WI38 (cell line): ENCODE data around the gene ABCA5.

ENCODE experiments used
- H3K4me3 ChIP-seq: 2 replicates; pipeline ENCODE4 v1.5.1; 2011; ENCODE audit warnings: low read depth, mild to moderate bottlenecking, control low read depth, low read length
- CTCF ChIP-seq: IDR thresholded peaks from 2 replicates; pipeline ENCODE4 v1.5.1; 2012; ENCODE audit warnings: low read depth, mild to moderate bottlenecking, control low read depth, low read length

ABCA5 gene

DNA sequence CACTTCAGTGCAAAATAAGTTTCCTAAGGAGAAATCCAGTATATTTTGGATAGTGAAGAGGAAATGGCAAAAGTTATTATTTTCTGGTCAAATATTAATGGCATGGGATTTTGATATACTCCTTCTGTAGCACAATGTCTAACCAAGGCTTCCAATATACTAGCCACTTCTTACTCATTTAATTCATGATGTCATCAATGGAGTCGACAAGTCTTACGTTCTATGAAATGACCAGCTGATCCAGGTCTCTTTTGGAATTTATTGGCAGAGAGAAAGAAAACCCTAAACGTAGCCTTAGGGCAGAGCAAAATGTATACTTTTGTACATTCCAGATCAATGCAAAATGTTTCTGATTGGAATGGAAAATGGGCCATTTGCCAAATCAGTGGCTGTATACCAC lies 90.0 kb downstream of the ABCA5 start:
- TF ChIP-seq CTCF = no peak
- no peak overlapping the region for H3K4me3 ChIP-seq

DNA sequence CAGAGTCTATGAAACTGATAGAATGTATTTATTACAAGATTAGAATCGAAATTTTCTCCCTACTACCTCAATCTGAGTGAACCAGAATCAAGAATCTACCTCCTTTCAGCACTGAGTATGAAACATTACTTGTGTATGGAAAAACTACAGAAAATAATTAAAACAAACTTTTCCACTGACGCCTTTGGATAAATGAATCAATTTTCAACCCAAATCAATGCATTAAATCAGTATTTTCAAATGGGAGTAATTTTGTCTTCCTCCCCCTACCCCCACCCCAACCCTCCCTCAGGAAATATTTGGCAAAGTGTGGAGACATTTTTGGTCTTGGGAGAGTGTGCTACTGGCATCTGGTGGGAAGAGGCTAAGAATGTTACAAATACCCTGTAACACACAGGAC lies 90.5 kb downstream of the ABCA5 start:
- H3K4me3 ChIP-seq = no peak overlapping the region
- TF ChIP-seq CTCF = no peak

GRCh38 chr17:69235338-69236058 lies 91.4 kb downstream of the ABCA5 start:
- TF ChIP-seq CTCF = peak; percentile 57
- no peak overlapping the region for H3K4me3 ChIP-seq

- no peak overlapping the region for H3K4me3 ChIP-seq
- no peak for TF ChIP-seq CTCF
Measured at GRCh38 chr17:69232650-69233049, 94.3 kb downstream of the ABCA5 start.

- no peak for TF ChIP-seq CTCF
- H3K4me3 ChIP-seq = no peak overlapping the region
Measured at GRCh38 chr17:69231521-69231920, 95.4 kb downstream of the ABCA5 start.

DNA sequence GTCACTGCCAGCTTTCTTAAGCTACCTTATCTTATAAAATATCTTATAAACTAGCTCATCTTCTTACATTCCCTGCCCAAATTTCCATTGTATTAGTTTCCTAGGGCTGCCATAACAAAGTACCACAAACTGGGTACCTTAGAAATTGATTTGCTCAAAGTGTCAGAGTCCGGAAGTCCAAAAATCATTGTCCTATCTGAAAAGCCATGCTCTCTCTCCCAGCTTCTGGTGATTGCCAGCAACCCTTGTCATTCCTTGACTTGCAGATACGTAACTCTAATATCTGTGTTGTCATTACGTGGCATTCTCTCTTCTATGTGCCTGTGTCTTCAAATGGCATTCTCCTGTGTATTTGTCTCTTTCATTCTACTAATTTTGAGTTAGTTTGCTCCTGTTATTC lies 96.0 kb downstream of the ABCA5 start:
- H3K4me3 ChIP-seq = no peak overlapping the region
- no peak for TF ChIP-seq CTCF

GRCh38 chr17:69228576-69228975 lies 98.4 kb downstream of the ABCA5 start, which contains the start of gene ABCA10:
Gene ABCA10, minus strand, starts transcription at chr17:69228824. Its CDS starts 3,466 bp downstream, at chr17:69225358.
- no peak within 1 kb of the TSS for H3K4me3 ChIP-seq
- no peak for TF ChIP-seq CTCF
